SK-N-SH (cell line): ENCODE data around the gene SHC3. TPM values are rescaled to one million over a fixed set of nuclear protein-coding genes. Genes with fewer than 3 reads are reported as not detected.

Source experiments
- CTCF ChIA-PET: fragments of 300-600, 350-600 bp; formaldehyde crosslinking; extraction: SDS; loops from one replicate; lab custom pipeline; 2021; lab: Yijun Ruan, JAX
- POLR2A ChIA-PET: fragments of 350-600 bp; sonication (Branson Sonifier 250); formaldehyde crosslinking; extraction: SDS; loops from one replicate; lab custom pipeline; 2020; ENCODE audit warnings: antibody characterized with exemption, inconsistent platforms; lab: Yijun Ruan, JAX
- DNase-seq: peaks from one replicate; pipeline ENCODE4 v3.0.0; 2012
- H2AFZ ChIP-seq: fragments of 200-600 bp; sonication (generic); 2 replicates; pipeline ENCODE4 v1.8.1; 2016; ENCODE audit warnings: antibody characterized with exemption, mild to moderate bottlenecking, low read depth
- H3F3A ChIP-seq: fragments of 200-600 bp; sonication (generic); replicated peaks from 2 replicates; pipeline ENCODE3; 2016; ENCODE audit warnings: antibody characterized with exemption, mild to moderate bottlenecking; ENCODE audit not compliant: insufficient read depth
- H3K27ac ChIP-seq, 2 experiments: fragments of 200-500 bp in 1 of 2; fragments of 200-600 bp in 1 of 2; sonication (Bioruptor generic) in 1 of 2; sonication (generic), shearing (Covaris generic) in 1 of 2; 2 replicates each; pipeline versions ENCODE4 v1.5.1 to v1.6.1; 2014 to 2016; ENCODE audit warnings: low read depth in 2 of 2, inconsistent platforms in 1 of 2, low read length in 1 of 2, mild to moderate bottlenecking in 1 of 2, mixed read lengths in 1 of 2
- H3K27me3 ChIP-seq: fragments of 200-600 bp; sonication (generic), shearing (Covaris generic); 2 replicates; pipeline ENCODE4 v1.6.1; 2016; ENCODE audit warnings: mixed run types; ENCODE audit not compliant: insufficient read depth
- H3K36me3 ChIP-seq, 2 experiments: fragments of 200-500 bp in 1 of 2; fragments of 200-600 bp in 1 of 2; sonication (Bioruptor generic) in 1 of 2; sonication (generic) in 1 of 2; replicated peaks in 1 of 2; 2 replicates each; pipeline versions ENCODE3 to v1.5.1; 2014 to 2016; ENCODE audit warnings: low read length in 1 of 2, mild to moderate bottlenecking in 1 of 2; ENCODE audit not compliant: insufficient read depth in 2 of 2, control insufficient read depth in 1 of 2
- H3K4me1 ChIP-seq, 2 experiments: fragments of 200-500 bp in 1 of 2; fragments of 200-600 bp in 1 of 2; sonication (Bioruptor generic) in 1 of 2; sonication (generic), shearing (Covaris generic) in 1 of 2; 2 replicates each; pipeline versions ENCODE4 v1.5.1 to v1.6.1; 2014 to 2016; ENCODE audit warnings: low read depth in 1 of 2, low read length in 1 of 2, mixed run types in 1 of 2; ENCODE audit not compliant: insufficient read depth in 2 of 2, control insufficient read depth in 1 of 2
- H3K4me2 ChIP-seq: fragments of 200-600 bp; sonication (generic), shearing (Covaris generic); 2 replicates; pipeline ENCODE4 v1.6.1; 2017; ENCODE audit warnings: mixed run types
- H3K4me3 ChIP-seq, 2 experiments: fragments of 200-500 bp in 1 of 2; fragments of 200-600 bp in 1 of 2; sonication (Bioruptor generic) in 1 of 2; sonication (generic), shearing (Covaris generic) in 1 of 2; 2 replicates each; pipeline versions ENCODE4 v1.5.1 to v1.8.1; 2014 to 2016; ENCODE audit warnings: low read depth in 2 of 2, inconsistent platforms in 1 of 2, low read length in 1 of 2, mild to moderate bottlenecking in 1 of 2, mixed read lengths in 1 of 2, moderate library complexity in 1 of 2
- H3K79me2 ChIP-seq: fragments of 200-600 bp; sonication (generic); 2 replicates; pipeline ENCODE4 v1.8.1; 2017; ENCODE audit warnings: mild to moderate bottlenecking; ENCODE audit not compliant: insufficient read depth
- H3K9ac ChIP-seq: fragments of 200-600 bp; sonication (generic); 2 replicates; pipeline ENCODE4 v1.6.1; 2017; ENCODE audit warnings: mixed run types
- H3K9me2 ChIP-seq: fragments of 200-600 bp; sonication (generic); 2 replicates; pipeline ENCODE4 v1.6.1; 2017; ENCODE audit warnings: mixed run types
- H3K9me3 ChIP-seq: fragments of 200-600 bp; sonication (generic); 2 replicates; pipeline ENCODE4 v1.6.1; 2017; ENCODE audit warnings: mixed run types, mild to moderate bottlenecking, moderate library complexity
- H4K20me1 ChIP-seq: fragments of 200-600 bp; sonication (generic); 2 replicates; pipeline ENCODE4 v1.6.1; 2017; ENCODE audit warnings: mild to moderate bottlenecking, mixed run types; ENCODE audit not compliant: insufficient read depth
- CTCF ChIP-seq: fragments of 200-600 bp; sonication (generic); IDR thresholded peaks from 2 replicates; pipeline ENCODE4 v1.6.1; 2017; ENCODE audit warnings: antibody characterized with exemption, mild to moderate bottlenecking, moderate library complexity
- ELF1 ChIP-seq: IDR thresholded peaks from 2 replicates; pipeline ENCODE4 v1.4.0; 2012
- EP300 ChIP-seq, 2 experiments: IDR thresholded peaks; 2 replicates each; pipeline versions ENCODE4 v1.4.0 to v1.6.1; 2012; ENCODE audit warnings: borderline replicate concordance in 1 of 2, low read depth in 1 of 2, low read length in 1 of 2
- FOXM1 ChIP-seq: IDR thresholded peaks from 2 replicates; pipeline ENCODE4 v1.4.0; 2012; ENCODE audit warnings: low read depth, mild to moderate bottlenecking
- GATA2 ChIP-seq: sonication (generic); formaldehyde crosslinking; IDR thresholded peaks from 2 replicates; pipeline ENCODE4 v1.5.0; 2020; ENCODE audit warnings: mild to moderate bottlenecking, missing genetic modification reagents
- MXI1 ChIP-seq: IDR thresholded peaks from 2 replicates; pipeline ENCODE4 v1.6.1; 2012; ENCODE audit warnings: mild to moderate bottlenecking, low read depth, low read length, improper control_type of control experiment
- NFIC ChIP-seq: IDR thresholded peaks from 2 replicates; pipeline ENCODE4 v1.4.0; 2012; ENCODE audit warnings: borderline replicate concordance
- NRF1 ChIP-seq: IDR thresholded peaks from 2 replicates; pipeline ENCODE4 v1.6.1; 2012; ENCODE audit warnings: low read depth, mild to moderate bottlenecking, low read length
- POLR2AphosphoS5 ChIP-seq: IDR thresholded peaks from 2 replicates; pipeline ENCODE4 v1.6.1; 2012; ENCODE audit warnings: low read depth, low read length
- RAD21 ChIP-seq: IDR thresholded peaks from 2 replicates; pipeline ENCODE4 v1.6.1; 2012; ENCODE audit warnings: mild to moderate bottlenecking, low read length
- RCOR1 ChIP-seq: fragments of 150-350 bp; IDR thresholded peaks from 2 replicates; pipeline ENCODE4 v1.6.1; 2017; ENCODE audit warnings: antibody characterized with exemption, low read length
- RFX5 ChIP-seq: IDR thresholded peaks from 2 replicates; pipeline ENCODE4 v1.6.1; 2012; ENCODE audit warnings: mild to moderate bottlenecking, improper control_type of control experiment, low read length
- RXRA ChIP-seq: IDR thresholded peaks from 2 replicates; pipeline ENCODE4 v1.4.0; 2012; ENCODE audit warnings: low read depth, mild to moderate bottlenecking, borderline replicate concordance
- TAF1 ChIP-seq: IDR thresholded peaks from 2 replicates; pipeline ENCODE4 v1.6.1; 2012; ENCODE audit warnings: low read depth, mild to moderate bottlenecking, low read length, moderate library complexity, borderline replicate concordance
- TCF12 ChIP-seq: IDR thresholded peaks from 2 replicates; pipeline ENCODE4 v1.4.0; 2012
- USF1 ChIP-seq: IDR thresholded peaks from 2 replicates; pipeline ENCODE4 v1.4.0; 2012; ENCODE audit warnings: low read depth, borderline replicate concordance
- USF2 ChIP-seq: fragments of 150-350 bp; IDR thresholded peaks from 2 replicates; pipeline ENCODE4 v1.6.1; 2017; ENCODE audit warnings: antibody characterized with exemption, low read length, low read depth, borderline replicate concordance
- WGBS: methylation state at CpG from one replicate; pipeline ENCODE4 v1.1.6; 2017; ENCODE audit warnings: low lambda C conversion rate; 5-methylcytosine and 5-hydroxymethylcytosine counted together
- polyA plus RNA-seq, 3 experiments: library from polyadenylated mRNA; depleted of rRNA; stranded (reverse); fragments of >200 nt; gene quantifications; 2 replicates each; pipeline ENCODE4 v1.2.3, GENCODE V29; 2012
- TF ChIP-seq, protein P1 (sequence below): IDR thresholded peaks from 2 replicates; pipeline ENCODE4 v1.4.0; 2012; ENCODE audit warnings: low read depth

SHC3 gene
- polyA plus RNA-seq, 1 of the 3 experiments (the other 2 are of a cell fraction) = 3.2 TPM

DNA sequence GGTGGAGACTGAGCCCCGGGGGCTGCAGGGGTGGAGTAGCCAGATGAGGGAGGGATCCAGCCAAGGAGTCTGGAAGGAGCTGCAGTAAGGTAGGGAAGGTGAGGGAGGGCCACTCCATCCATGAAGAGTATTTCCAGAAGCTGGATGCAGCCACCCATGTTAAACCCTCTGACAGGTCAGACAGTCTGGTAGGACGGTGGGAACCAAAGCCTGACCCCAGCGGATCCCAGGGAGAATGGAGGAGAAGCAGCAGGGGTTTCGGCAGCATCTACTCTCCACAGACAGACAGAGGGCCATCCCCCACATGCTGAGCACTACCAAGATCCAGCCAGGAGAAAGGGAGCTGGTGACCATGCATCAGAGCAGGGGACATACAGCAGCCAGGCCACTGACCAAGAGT, 209.8 kb downstream of the SHC3 start (continued):
- TF ChIP-seq RCOR1 (no peak), TCF12 (no peak), RFX5 (no peak), ELF1 (no peak), TAF1 (no peak)
- TF ChIP-seq, all 33 proteins: peak for 0

DNA sequence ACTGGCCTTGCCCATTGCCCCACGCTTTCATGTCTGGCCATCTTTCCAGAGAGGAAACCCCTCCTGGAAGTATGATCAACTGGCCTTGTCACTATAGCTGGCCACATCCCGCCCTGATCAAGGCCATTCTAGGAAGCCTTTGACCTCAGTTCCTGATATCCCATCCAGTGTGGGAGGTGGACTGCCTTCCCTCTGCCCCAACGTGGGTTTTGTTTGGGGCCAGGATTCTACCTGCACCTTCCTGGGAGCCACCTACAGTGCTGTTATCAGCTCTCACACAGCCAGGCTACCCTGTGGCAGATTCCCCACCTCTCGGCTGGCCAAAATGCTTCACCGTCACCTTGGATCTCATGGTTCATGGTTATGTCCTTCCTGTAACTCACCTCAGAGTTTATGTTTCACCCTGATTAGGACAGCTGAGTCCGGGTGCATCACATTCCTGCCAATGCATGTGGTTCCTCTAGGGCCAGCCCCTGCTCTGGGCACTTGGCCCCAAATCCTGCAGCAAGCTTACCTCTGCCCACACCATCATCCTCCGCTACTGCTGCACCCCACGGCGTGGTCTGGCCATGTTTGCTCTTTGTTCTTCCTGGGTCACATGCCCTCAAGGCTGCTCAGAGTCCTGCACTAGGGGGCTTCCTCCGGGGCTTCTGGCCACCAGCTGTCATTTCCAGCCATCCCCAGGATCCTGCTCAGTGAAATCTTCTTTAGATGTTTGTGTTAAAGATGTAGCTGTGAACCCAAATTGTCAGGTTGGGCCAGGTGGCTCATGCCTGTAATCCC, 211.5 kb downstream of the SHC3 start:
- H3K79me2 ChIP-seq = no peaks in the 10 kb centered on the region
- TF ChIP-seq POLR2AphosphoS5 = no peak
- no peak for TF ChIP-seq ELF1
- TF ChIP-seq FOXM1 = no peak
- TF ChIP-seq, protein P1, sequence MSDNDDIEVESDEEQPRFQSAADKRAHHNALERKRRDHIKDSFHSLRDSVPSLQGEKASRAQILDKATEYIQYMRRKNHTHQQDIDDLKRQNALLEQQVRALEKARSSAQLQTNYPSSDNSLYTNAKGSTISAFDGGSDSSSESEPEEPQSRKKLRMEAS = no peak
- TF ChIP-seq NFIC = no peak
- TF ChIP-seq MXI1 = no peak
- no peak for TF ChIP-seq EP300 (IDR thresholded peaks at IDR 0.05; ENCODE audit: borderline replicate concordance in 1 of 2, low read depth in 1 of 2, low read length in 1 of 2)
- TF ChIP-seq GATA2 (CRISPR knock-in tag) = no peak
- no peak overlapping the region for H3K9ac ChIP-seq
- DNase-seq = no peak
- no peak overlapping the region for H3K4me3 ChIP-seq
- H2AFZ ChIP-seq = no peak overlapping the region
- no peak overlapping the region for H3K4me2 ChIP-seq
- no peaks in the 10 kb centered on the region; the same call in none of the 2 replicates for H3K27me3 ChIP-seq
- H3K36me3 ChIP-seq = no peaks in the 10 kb centered on the region
- no peaks in the 10 kb centered on the region for H3K4me1 ChIP-seq
- H3K9me3 ChIP-seq = no peaks in the 10 kb centered on the region
- CTCF ChIA-PET = interaction anchor here (0.5 kb wide), 1 partner anchor 123 kb away, joined by 3 read pairs; no protein-coding TSS in a partner anchor
- POLR2A ChIA-PET = no interaction called here
- no peaks in the 10 kb centered on the region for H4K20me1 ChIP-seq
- H3F3A ChIP-seq = no peaks in the 10 kb centered on the region
- 67% methylated on average over 10 of the region's 10 CpGs for WGBS
- no peak overlapping the region for H3K27ac ChIP-seq
- H3K9me2 ChIP-seq = no peaks in the 10 kb centered on the region

- DNase-seq = no peak
- H3K79me2 ChIP-seq = no peaks in the 10 kb centered on the region
- no peaks in the 10 kb centered on the region for H3K9me2 ChIP-seq
- no peaks in the 10 kb centered on the region for H3K36me3 ChIP-seq
- no peaks in the 10 kb centered on the region for H4K20me1 ChIP-seq
- no peak overlapping the region for H3K4me2 ChIP-seq
- no peak overlapping the region for H3K4me3 ChIP-seq
- H3K4me1 ChIP-seq = no peaks in the 10 kb centered on the region
- ChIA-PET POLR2A (no interaction called here), CTCF (no interaction called here)
- no peak overlapping the region for H2AFZ ChIP-seq
- H3K9ac ChIP-seq = no peak overlapping the region
- H3K27ac ChIP-seq = no peak overlapping the region
- H3K9me3 ChIP-seq = no peaks in the 10 kb centered on the region
- no peaks in the 10 kb centered on the region for H3F3A ChIP-seq
- H3K27me3 ChIP-seq = peaks cover 5% of the 10 kb centered on the region
- WGBS = 75% methylated on average over 8 of the region's 8 CpGs
- TF ChIP-seq NRF1 (no peak), POLR2AphosphoS5 (no peak), RXRA (no peak), USF2 (no peak), RAD21 (no peak), USF1 (no peak), CTCF (no peak), FOXM1 (no peak), RCOR1 (no peak)
- TF ChIP-seq, protein P1 = no peak
Observed at GRCh38 chr9:88965473-88965872, 213.1 kb downstream of the SHC3 start.
